H9 (cell line): Measurements from ENCODE around the gene ADARB2. TPM values are rescaled to one million over a fixed set of nuclear protein-coding genes. Genes with fewer than 3 reads are reported as not detected.

Source experiments
- DNase-seq: peaks from one replicate; pipeline ENCODE4 v3.0.0-alpha.2; 2017
- H2AFZ ChIP-seq: one replicate; pipeline ENCODE4 v1.6.1; 2013; ENCODE audit warnings: mild to moderate bottlenecking, low read length, control low read depth, moderate library complexity
- H2AK5ac ChIP-seq: 2 replicates; pipeline ENCODE4 v1.6.1; 2013; ENCODE audit warnings: low read length, control low read depth, mixed read lengths; ENCODE audit not compliant: insufficient read length
- H2BK120ac ChIP-seq: one replicate; pipeline ENCODE4 v1.6.1; 2013; ENCODE audit warnings: low read depth, mild to moderate bottlenecking, low read length, control low read depth, inconsistent platforms; ENCODE audit not compliant: poor library complexity, severe bottlenecking
- H2BK12ac ChIP-seq: 2 replicates; pipeline ENCODE4 v1.6.1; 2013; ENCODE audit warnings: low read length, control low read depth, mixed read lengths, low read depth; ENCODE audit not compliant: insufficient read length
- H2BK15ac ChIP-seq: 2 replicates; pipeline ENCODE4 v1.6.1; 2013; ENCODE audit warnings: low read depth, low read length, control low read depth
- H2BK20ac ChIP-seq: one replicate; pipeline ENCODE4 v1.6.1; 2013; ENCODE audit warnings: low read depth, mild to moderate bottlenecking, low read length, control low read depth, inconsistent platforms; ENCODE audit not compliant: poor library complexity, severe bottlenecking
- H2BK5ac ChIP-seq: 2 replicates; pipeline ENCODE4 v1.6.1; 2013; ENCODE audit warnings: low read length, control low read depth, mixed read lengths; ENCODE audit not compliant: insufficient read length
- H3K14ac ChIP-seq: 2 replicates; pipeline ENCODE4 v1.6.1; 2013; ENCODE audit warnings: low read length, control low read depth; ENCODE audit not compliant: insufficient read depth
- H3K18ac ChIP-seq: 2 replicates; pipeline ENCODE4 v1.6.1; 2013; ENCODE audit warnings: low read depth, mild to moderate bottlenecking, mixed read lengths, low read length, control low read depth; ENCODE audit not compliant: insufficient read length
- H3K23ac ChIP-seq: 2 replicates; pipeline ENCODE4 v1.6.1; 2013; ENCODE audit warnings: low read length, control low read depth, mixed read lengths, low read depth; ENCODE audit not compliant: insufficient read length
- H3K23me2 ChIP-seq: 2 replicates; pipeline ENCODE4 v1.6.1; 2013; ENCODE audit warnings: low read depth, mild to moderate bottlenecking, mixed read lengths, low read length, control low read depth; ENCODE audit not compliant: insufficient read length, poor library complexity, severe bottlenecking
- H3K27ac ChIP-seq: 2 replicates; pipeline ENCODE4 v1.5.1; 2013; ENCODE audit warnings: low read length, control low read depth, mixed read lengths, low read depth; ENCODE audit not compliant: insufficient read length
- H3K27me3 ChIP-seq: 2 replicates; pipeline ENCODE4 v1.6.1; 2013; ENCODE audit warnings: low read length, control low read depth, inconsistent platforms; ENCODE audit not compliant: insufficient read depth
- H3K4ac ChIP-seq: 2 replicates; pipeline ENCODE4 v1.6.1; 2013; ENCODE audit warnings: low read depth, mild to moderate bottlenecking, control low read depth, inconsistent platforms, low read length, moderate library complexity
- H3K4me1 ChIP-seq: 2 replicates; pipeline ENCODE4 v1.6.1; 2013; ENCODE audit warnings: low read length, control low read depth, inconsistent platforms; ENCODE audit not compliant: insufficient read depth
- H3K4me2 ChIP-seq: 2 replicates; pipeline ENCODE4 v1.6.1; 2013; ENCODE audit warnings: low read length, control low read depth, mixed read lengths; ENCODE audit not compliant: insufficient read length, insufficient read depth
- H3K56ac ChIP-seq: 2 replicates; pipeline ENCODE4 v1.6.1; 2013; ENCODE audit warnings: low read depth, mild to moderate bottlenecking, mixed read lengths, low read length, control low read depth; ENCODE audit not compliant: insufficient read length
- H3K79me1 ChIP-seq: 2 replicates; pipeline ENCODE4 v1.6.1; 2013; ENCODE audit warnings: low read depth, mild to moderate bottlenecking, moderate library complexity, low read length, control low read depth, inconsistent platforms; ENCODE audit not compliant: insufficient read depth, poor library complexity, severe bottlenecking
- H3K79me2 ChIP-seq: 2 replicates; pipeline ENCODE4 v1.6.1; 2013; ENCODE audit warnings: low read length, control low read depth, inconsistent platforms; ENCODE audit not compliant: insufficient read depth
- H3K9ac ChIP-seq: 2 replicates; pipeline ENCODE4 v1.6.1; 2013; ENCODE audit warnings: low read length, control low read depth, mixed read lengths; ENCODE audit not compliant: insufficient read length; ENCODE audit errors: extremely low read depth
- H3K9me3 ChIP-seq: one replicate; pipeline ENCODE4 v1.6.1; 2013; ENCODE audit warnings: low read depth, low read length, inconsistent platforms; ENCODE audit not compliant: control insufficient read depth
- H3T11ph ChIP-seq: one replicate; pipeline ENCODE4 v1.6.1; 2013; ENCODE audit warnings: mild to moderate bottlenecking, low read length, control low read depth, inconsistent platforms
- H4K20me1 ChIP-seq: one replicate; pipeline ENCODE4 v1.6.1; 2013; ENCODE audit not compliant: control insufficient read depth, insufficient read length, insufficient read depth
- H4K5ac ChIP-seq: 2 replicates; pipeline ENCODE4 v1.6.1; 2013; ENCODE audit warnings: low read depth, mild to moderate bottlenecking, mixed read lengths, low read length, control low read depth; ENCODE audit not compliant: insufficient read length
- H4K8ac ChIP-seq: replicated peaks from 2 replicates; pipeline ENCODE4 v1.6.1; 2013; ENCODE audit warnings: low read length, control low read depth, mixed read lengths, low read depth; ENCODE audit not compliant: insufficient read length
- H4K91ac ChIP-seq: 2 replicates; pipeline ENCODE4 v1.6.1; 2013; ENCODE audit warnings: low read depth, mild to moderate bottlenecking, moderate library complexity, mixed read lengths, low read length, control low read depth; ENCODE audit not compliant: insufficient read length
- H3K27ac Mint-ChIP-seq, 3 experiments: 2 replicates in 2 of 3; 3 replicates in 1 of 3; pipeline ENCODE4 v1.8.0; 2020 to 2021; ENCODE audit warnings: mixed read lengths in 3 of 3, mild to moderate bottlenecking in 1 of 3, moderate library complexity in 1 of 3
- H3K27me3 Mint-ChIP-seq: 2 replicates; pipeline ENCODE4 v1.8.0; 2021; ENCODE audit warnings: low read depth, mild to moderate bottlenecking, moderate library complexity, mixed read lengths
- H3K36me3 Mint-ChIP-seq, 3 experiments: 2 replicates in 2 of 3; 3 replicates in 1 of 3; pipeline ENCODE4 v1.8.0; 2020 to 2021; ENCODE audit warnings: low read depth in 3 of 3, mixed read lengths in 3 of 3; ENCODE audit not compliant: insufficient read depth in 1 of 3
- H3K4me1 Mint-ChIP-seq, 2 experiments: 2 replicates each; pipeline ENCODE4 v1.8.0; 2020; ENCODE audit warnings: mixed read lengths in 2 of 2
- H3K4me3 Mint-ChIP-seq, 2 experiments: 2 replicates in 1 of 2; 3 replicates in 1 of 2; pipeline ENCODE4 v1.8.0; 2020 to 2021; ENCODE audit warnings: mild to moderate bottlenecking in 2 of 2, mixed read lengths in 2 of 2, moderate library complexity in 1 of 2
- H3K9me3 Mint-ChIP-seq, 2 experiments: 2 replicates in 1 of 2; 3 replicates in 1 of 2; pipeline ENCODE4 v1.8.0; 2020; ENCODE audit warnings: mild to moderate bottlenecking in 2 of 2, mixed read lengths in 2 of 2, moderate library complexity in 1 of 2
- WGBS: extraction: QIAGEN DNeasy Blood & Tissue Kit; methylation state at CpG from one replicate; pipeline ENCODE4 v1.1.7; 2013; ENCODE audit warnings: missing lambda C conversion rate, low lambda C conversion rate, mixed read lengths; ENCODE audit not compliant: insufficient read length; ENCODE audit errors: extremely low coverage; 5-methylcytosine and 5-hydroxymethylcytosine counted together
- total RNA-seq: library from RNA; stranded (reverse); gene quantifications from 2 replicates; pipeline ENCODE4 v1.2.1, GENCODE V29; 2021
- TF ChIP-seq, protein P1 (sequence below): fragments of 200-600 bp; sonication (generic); conservative IDR thresholded peaks from 3 replicates; pipeline ENCODE4 v1.8.0; 2021; ENCODE audit warnings: antibody characterized with exemption, mild to moderate bottlenecking

Gene ADARB2
- total RNA-seq, 1 experiment from 2014 or later, result 0.87 TPM

DNA sequence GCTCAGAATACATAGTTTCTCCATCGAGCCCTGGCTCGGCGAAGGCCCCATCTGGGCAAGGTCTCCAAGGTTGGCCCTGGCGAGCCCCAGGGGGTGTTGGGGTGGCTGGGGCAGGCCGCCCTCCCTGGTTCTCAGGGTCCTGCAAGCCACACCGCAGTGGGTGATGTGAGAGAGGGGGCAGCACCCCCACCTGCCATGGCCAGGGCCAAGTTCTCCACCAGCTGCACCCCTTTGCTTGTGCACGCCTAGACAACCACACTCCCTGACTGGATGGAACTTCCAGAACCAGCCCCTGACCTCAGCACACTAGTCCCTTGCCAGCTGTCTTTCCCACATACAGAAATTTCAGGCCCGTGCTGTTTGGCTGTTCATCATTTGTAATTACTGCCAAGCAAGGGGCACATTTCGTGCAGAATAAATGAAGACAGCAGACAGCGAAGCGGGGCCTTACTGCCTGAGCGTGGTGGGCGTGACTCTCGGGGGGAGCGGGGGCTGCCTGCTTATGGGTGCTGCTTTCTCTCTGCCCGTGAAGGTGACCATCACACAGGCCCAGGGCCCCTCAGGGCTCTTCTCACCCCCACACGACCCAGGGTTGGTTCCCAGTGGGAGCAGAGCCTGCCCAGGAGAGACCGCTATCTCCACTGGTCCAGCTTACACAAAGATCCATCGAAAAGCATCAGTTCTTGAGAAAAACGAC is 85.9 kb downstream of the ADARB2 start:
- no peaks in the 10 kb centered on the region; a peak in 1 of 5 replicates for H3K9me3 Mint-ChIP-seq
- Histone ChIP-seq H3K79me1 (no peaks in the 10 kb centered on the region), H4K91ac (no peak overlapping the region), H2AK5ac (no peak overlapping the region), H3K4me2 (no peak overlapping the region), H3K27ac (no peak overlapping the region), H2AFZ (no peak overlapping the region), H3K9ac (no peak overlapping the region), H3K23me2 (no peaks in the 10 kb centered on the region), H2BK20ac (no peak overlapping the region), H3K27me3 (no peaks in the 10 kb centered on the region), H2BK5ac (no peak overlapping the region), H3K79me2 (no peaks in the 10 kb centered on the region), H3T11ph (no peak overlapping the region), H3K14ac (no peak overlapping the region), H3K9me3 (no peaks in the 10 kb centered on the region), H2BK120ac (no peak overlapping the region), H3K4me1 (no peaks in the 10 kb centered on the region), H3K56ac (no peak overlapping the region), H4K5ac (no peak overlapping the region), H4K8ac (no peak overlapping the region), H4K20me1 (no peaks in the 10 kb centered on the region), H3K18ac (no peak overlapping the region), H2BK12ac (no peak overlapping the region), H2BK15ac (no peak overlapping the region), H3K23ac (no peak overlapping the region), H3K4ac (no peak overlapping the region)
- TF ChIP-seq, protein P1, sequence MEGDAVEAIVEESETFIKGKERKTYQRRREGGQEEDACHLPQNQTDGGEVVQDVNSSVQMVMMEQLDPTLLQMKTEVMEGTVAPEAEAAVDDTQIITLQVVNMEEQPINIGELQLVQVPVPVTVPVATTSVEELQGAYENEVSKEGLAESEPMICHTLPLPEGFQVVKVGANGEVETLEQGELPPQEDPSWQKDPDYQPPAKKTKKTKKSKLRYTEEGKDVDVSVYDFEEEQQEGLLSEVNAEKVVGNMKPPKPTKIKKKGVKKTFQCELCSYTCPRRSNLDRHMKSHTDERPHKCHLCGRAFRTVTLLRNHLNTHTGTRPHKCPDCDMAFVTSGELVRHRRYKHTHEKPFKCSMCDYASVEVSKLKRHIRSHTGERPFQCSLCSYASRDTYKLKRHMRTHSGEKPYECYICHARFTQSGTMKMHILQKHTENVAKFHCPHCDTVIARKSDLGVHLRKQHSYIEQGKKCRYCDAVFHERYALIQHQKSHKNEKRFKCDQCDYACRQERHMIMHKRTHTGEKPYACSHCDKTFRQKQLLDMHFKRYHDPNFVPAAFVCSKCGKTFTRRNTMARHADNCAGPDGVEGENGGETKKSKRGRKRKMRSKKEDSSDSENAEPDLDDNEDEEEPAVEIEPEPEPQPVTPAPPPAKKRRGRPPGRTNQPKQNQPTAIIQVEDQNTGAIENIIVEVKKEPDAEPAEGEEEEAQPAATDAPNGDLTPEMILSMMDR, result no peak
- no CpG with 5 or more reads among the region's 20 CpGs for WGBS
- H3K4me3 Mint-ChIP-seq, result no peak overlapping the region
- no peaks in the 10 kb centered on the region for H3K36me3 Mint-ChIP-seq
- no peak for DNase-seq
- H3K4me1 Mint-ChIP-seq, result no peaks in the 10 kb centered on the region; a peak in 1 of 4 replicates
- H3K27me3 Mint-ChIP-seq, result peaks cover 1% of the 10 kb centered on the region; the same call in 1 of the 2 replicates
- H3K27ac Mint-ChIP-seq, result no peak overlapping the region
